NCI-H82 treated with DMSO at 0.1 percent for 48 hours (cell line): ENCODE measurements around the gene PSENEN.

ENCODE experiments used
- DNase-seq: peaks from one replicate; lab custom pipeline; 2025; ENCODE audit not compliant: unreplicated experiment; lab: John Stamatoyannopoulos, UW

PSENEN gene

GRCh38 chr19:35750167-35750566 lies 4.7 kb downstream of the PSENEN start:
- DNase-seq, result no peak

- DNase-seq, result no peak
These were observed 6.6 kb downstream of the PSENEN start for GRCh38 chr19:35751839-35752745.

GRCh38 chr19:35752746-35753350 lies 7.4 kb downstream of the PSENEN start:
- no peak for DNase-seq

GRCh38 chr19:35753634-35754369 lies 8.4 kb downstream of the PSENEN start:
- no peak for DNase-seq

GRCh38 chr19:35754370-35755130 lies 9.1 kb downstream of the PSENEN start:
- no peak for DNase-seq

GRCh38 chr19:35755131-35755549 lies 9.7 kb downstream of the PSENEN start:
- DNase-seq, result peak; percentile 65

GRCh38 chr19:35755550-35756376 lies 10.3 kb downstream of the PSENEN start:
- DNase-seq, result no peak

- no peak for DNase-seq
These were observed 11.2 kb downstream of the PSENEN start, which contains the start of gene HSPB6 for GRCh38 chr19:35756377-35757230. Gene HSPB6 (minus strand): TSS chr19:35757029. CDS start chr19:35757008, 21 bp downstream.

- DNase-seq, result no peak
These were observed 11.8 kb downstream of the PSENEN start for GRCh38 chr19:35757231-35757748.

- peak; percentile 99 for DNase-seq
These were observed 12.5 kb downstream of the PSENEN start, which contains the start of gene PROSER3 for GRCh38 chr19:35757749-35758608. Gene PROSER3 (plus strand): TSS chr19:35758176. CDS start chr19:35758216, 40 bp downstream.

- no peak for DNase-seq
These were observed 14.2 kb downstream of the PSENEN start for GRCh38 chr19:35759697-35760096.

- DNase-seq, result no peak
These were observed 15.4 kb downstream of the PSENEN start for GRCh38 chr19:35760711-35761349.

- no peak for DNase-seq
These were observed 19.2 kb downstream of the PSENEN start for GRCh38 chr19:35764432-35765315.

- no peak for DNase-seq
These were observed 21.2 kb downstream of the PSENEN start for GRCh38 chr19:35766571-35767104.

- DNase-seq, result no peak
These were observed 22.0 kb downstream of the PSENEN start for GRCh38 chr19:35767288-35768081.
